ENCODE results near the gene AGTPBP1. TPM values are rescaled to one million over a fixed set of nuclear protein-coding genes. Genes with fewer than 3 reads are reported as not detected.

Gene AGTPBP1
- total RNA-seq, 1 experiment from 2014 or later, result 34.4 TPM

- Histone ChIP-seq H3K27ac (no peak overlapping the region), H3K36me3 (0 out of 2 replicates have a peak, but pooled peaks cover 2% of the 10 kb centered on the region), H3K27me3 (no peaks in the 10 kb centered on the region), H3K9me3 (replicated peaks) (no peaks in the 10 kb centered on the region), H3K4me1 (no peaks in the 10 kb centered on the region), H3K4me3 (no peak overlapping the region)
- no peak for DNase-seq
These were observed 38.9 kb downstream of the AGTPBP1 start for GRCh38 chr9:85702726-85703289.

DNA sequence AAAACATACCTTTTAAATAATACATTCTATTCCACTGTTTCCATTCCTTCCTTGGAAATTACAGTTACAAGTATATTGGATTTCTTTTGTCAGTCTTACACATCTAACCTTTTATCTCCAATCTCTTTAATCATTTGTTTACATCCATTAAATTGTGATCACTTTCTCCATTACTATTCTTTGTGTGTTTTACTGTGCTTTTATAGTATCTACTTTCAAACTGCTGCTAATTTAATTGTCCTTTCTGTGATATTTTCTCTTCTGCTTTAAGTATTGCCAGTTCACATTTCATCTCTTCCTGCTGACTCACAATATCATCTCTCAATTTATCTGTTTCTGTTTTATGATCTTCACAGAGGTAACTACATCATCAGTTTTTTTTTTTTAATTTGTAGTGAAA, 39.6 kb downstream of the AGTPBP1 start:
- DNase-seq, result no peak
- H3K9me3 ChIP-seq (replicated peaks), result no peaks in the 10 kb centered on the region
- H3K27ac ChIP-seq, result no peak overlapping the region
- H3K4me3 ChIP-seq, result no peak overlapping the region
- 0 out of 2 replicates have a peak, but pooled peaks cover 2% of the 10 kb centered on the region for H3K36me3 ChIP-seq
- H3K4me1 ChIP-seq, result no peaks in the 10 kb centered on the region
- no peaks in the 10 kb centered on the region for H3K27me3 ChIP-seq

DNA sequence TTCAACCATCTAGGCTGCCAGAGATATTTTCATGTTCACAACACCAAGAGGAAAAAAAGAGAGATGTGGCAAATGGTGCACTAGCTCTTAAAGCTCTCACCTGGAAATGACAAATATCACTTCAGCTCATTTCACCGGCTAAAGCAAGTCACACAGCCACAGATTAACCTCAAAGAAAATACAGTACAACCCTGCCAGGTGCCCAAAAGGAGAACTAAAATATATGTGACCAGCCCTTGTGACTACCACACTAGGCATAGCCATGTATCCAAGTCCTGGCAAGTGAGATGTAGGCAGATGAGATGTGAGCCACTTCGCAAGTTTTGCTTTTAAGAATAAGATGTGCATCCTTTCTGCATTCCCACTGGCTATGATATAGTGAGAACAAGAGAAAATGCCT, 41.4 kb downstream of the AGTPBP1 start:
- no peak for DNase-seq
- H3K27me3 ChIP-seq, result no peaks in the 10 kb centered on the region
- H3K36me3 ChIP-seq, result 0 out of 2 replicates have a peak, but pooled peaks cover 2% of the 10 kb centered on the region
- H3K4me1 ChIP-seq, result no peaks in the 10 kb centered on the region
- H3K4me3 ChIP-seq, result no peak overlapping the region
- no peaks in the 10 kb centered on the region for H3K9me3 ChIP-seq (replicated peaks)
- H3K27ac ChIP-seq, result no peak overlapping the region

- Histone ChIP-seq H3K9me3 (replicated peaks) (no peaks in the 10 kb centered on the region), H3K27ac (no peak overlapping the region), H3K36me3 (0 out of 2 replicates have a peak, but pooled peaks cover 5% of the 10 kb centered on the region), H3K4me1 (no peaks in the 10 kb centered on the region), H3K27me3 (no peaks in the 10 kb centered on the region), H3K4me3 (no peak overlapping the region)
- DNase-seq, result no peak
These were observed 53.4 kb downstream of the AGTPBP1 start for GRCh38 chr9:85688361-85688760.

- H3K27ac ChIP-seq, result no peak overlapping the region
- no peaks in the 10 kb centered on the region for H3K27me3 ChIP-seq
- DNase-seq, result no peak
- H3K36me3 ChIP-seq, result 0 out of 2 replicates have a peak, but pooled peaks cover 5% of the 10 kb centered on the region
- no peaks in the 10 kb centered on the region for H3K4me1 ChIP-seq
- no peak overlapping the region for H3K4me3 ChIP-seq
- H3K9me3 ChIP-seq (replicated peaks), result no peaks in the 10 kb centered on the region
These were observed 56.7 kb downstream of the AGTPBP1 start for GRCh38 chr9:85685081-85685480.

DNA sequence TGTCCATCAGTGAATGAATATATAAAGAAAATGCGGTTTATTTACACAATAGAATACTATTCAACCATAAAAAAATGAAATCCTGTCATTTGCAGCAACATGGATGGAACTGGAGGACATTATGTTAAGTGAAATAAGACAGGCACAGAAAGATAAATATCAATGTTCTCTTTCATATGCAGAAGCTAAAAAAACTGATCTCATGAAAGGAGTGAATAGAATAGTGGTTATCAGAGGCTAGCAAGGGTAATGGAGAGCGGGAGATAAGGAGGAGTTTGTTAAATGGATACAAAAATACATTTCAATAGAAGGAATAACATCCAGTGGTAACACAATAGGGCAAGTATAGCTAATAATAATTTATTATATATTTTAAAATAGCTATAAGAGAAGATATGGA, 65.0 kb downstream of the AGTPBP1 start:
- Histone ChIP-seq H3K4me1 (no peaks in the 10 kb centered on the region), H3K4me3 (no peak overlapping the region), H3K36me3 (peaks cover 7% of the 10 kb centered on the region; the same call in 1 of the 2 replicates), H3K27ac (no peak overlapping the region), H3K27me3 (no peaks in the 10 kb centered on the region), H3K9me3 (replicated peaks) (no peaks in the 10 kb centered on the region)
- DNase-seq, result no peak

GRCh38 chr9:85667374-85667773, 74.4 kb downstream of the AGTPBP1 start:
- Histone ChIP-seq H3K4me1 (no peaks in the 10 kb centered on the region), H3K36me3 (peaks cover 4% of the 10 kb centered on the region; the same call in 1 of the 2 replicates), H3K27me3 (no peaks in the 10 kb centered on the region), H3K27ac (no peak overlapping the region), H3K9me3 (replicated peaks) (no peaks in the 10 kb centered on the region), H3K4me3 (no peak overlapping the region)
- DNase-seq, result no peak

DNA sequence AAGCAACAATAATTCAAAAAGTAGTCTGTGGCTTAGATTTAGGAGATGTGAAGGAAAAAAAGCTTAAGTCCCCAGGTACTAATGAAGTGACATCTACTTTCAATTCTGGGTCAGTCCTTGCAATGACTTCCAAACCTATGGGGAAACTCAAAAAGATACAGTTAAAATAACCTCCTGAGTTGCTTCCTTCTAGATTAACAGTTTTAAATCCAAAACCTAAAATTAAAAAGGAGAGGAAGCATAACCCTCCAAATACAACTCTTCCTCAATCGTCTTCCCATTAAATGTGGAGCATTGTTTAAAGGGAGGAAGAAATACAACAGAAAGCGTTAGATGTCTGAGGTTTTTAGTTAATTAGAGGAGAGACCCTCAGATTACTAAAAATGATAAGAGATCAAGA, 75.7 kb downstream of the AGTPBP1 start:
- DNase-seq, result no peak
- H3K4me3 ChIP-seq, result no peak overlapping the region
- no peaks in the 10 kb centered on the region for H3K27me3 ChIP-seq
- H3K9me3 ChIP-seq (replicated peaks), result no peaks in the 10 kb centered on the region
- no peaks in the 10 kb centered on the region for H3K4me1 ChIP-seq
- H3K27ac ChIP-seq, result no peak overlapping the region
- peaks cover 4% of the 10 kb centered on the region; the same call in 1 of the 2 replicates for H3K36me3 ChIP-seq

DNA sequence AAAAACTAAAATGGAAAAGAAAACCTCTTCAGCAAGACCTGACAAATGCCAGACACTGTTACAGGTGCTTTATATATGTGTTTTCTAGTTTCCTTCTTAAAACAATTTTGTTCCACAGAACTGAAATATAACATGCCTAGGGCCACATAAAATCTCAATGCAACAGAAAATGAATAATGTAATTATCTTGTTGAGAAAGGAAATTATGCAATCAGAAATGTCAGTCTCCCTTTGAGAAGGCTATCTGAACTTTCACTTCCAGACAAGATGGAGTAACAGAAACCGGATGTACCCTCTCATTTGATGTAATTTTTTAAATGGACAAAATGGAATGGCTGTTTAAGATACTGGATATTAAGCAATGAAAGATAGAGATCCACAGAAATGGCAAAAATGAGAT, 79.2 kb downstream of the AGTPBP1 start:
- DNase-seq, result no peak
- Histone ChIP-seq H3K36me3 (no peaks in the 10 kb centered on the region; the same call in 1 of the 2 replicates), H3K27ac (no peak overlapping the region), H3K27me3 (no peaks in the 10 kb centered on the region), H3K4me1 (no peaks in the 10 kb centered on the region), H3K9me3 (replicated peaks) (no peaks in the 10 kb centered on the region), H3K4me3 (no peak overlapping the region)

- no peaks in the 10 kb centered on the region for H3K4me1 ChIP-seq
- H3K27me3 ChIP-seq, result no peaks in the 10 kb centered on the region
- H3K27ac ChIP-seq, result no peak overlapping the region
- no peaks in the 10 kb centered on the region for H3K36me3 ChIP-seq
- DNase-seq, result no peak
- no peak overlapping the region for H3K4me3 ChIP-seq
- no peaks in the 10 kb centered on the region for H3K9me3 ChIP-seq (replicated peaks)
These were observed 83.0 kb downstream of the AGTPBP1 start for GRCh38 chr9:85658716-85659115.

- Histone ChIP-seq H3K4me1 (no peaks in the 10 kb centered on the region), H3K27me3 (no peaks in the 10 kb centered on the region), H3K27ac (no peak overlapping the region), H3K4me3 (no peak overlapping the region), H3K36me3 (no peaks in the 10 kb centered on the region), H3K9me3 (replicated peaks) (no peaks in the 10 kb centered on the region)
- DNase-seq, result no peak
These were observed 88.6 kb downstream of the AGTPBP1 start for GRCh38 chr9:85653153-85653552.

GRCh38 chr9:85647571-85647970, 94.2 kb downstream of the AGTPBP1 start:
- Histone ChIP-seq H3K27me3 (no peaks in the 10 kb centered on the region), H3K4me3 (no peak overlapping the region), H3K9me3 (replicated peaks) (no peaks in the 10 kb centered on the region), H3K27ac (no peak overlapping the region), H3K36me3 (no peaks in the 10 kb centered on the region), H3K4me1 (no peaks in the 10 kb centered on the region)
- DNase-seq, result no peak

DNA sequence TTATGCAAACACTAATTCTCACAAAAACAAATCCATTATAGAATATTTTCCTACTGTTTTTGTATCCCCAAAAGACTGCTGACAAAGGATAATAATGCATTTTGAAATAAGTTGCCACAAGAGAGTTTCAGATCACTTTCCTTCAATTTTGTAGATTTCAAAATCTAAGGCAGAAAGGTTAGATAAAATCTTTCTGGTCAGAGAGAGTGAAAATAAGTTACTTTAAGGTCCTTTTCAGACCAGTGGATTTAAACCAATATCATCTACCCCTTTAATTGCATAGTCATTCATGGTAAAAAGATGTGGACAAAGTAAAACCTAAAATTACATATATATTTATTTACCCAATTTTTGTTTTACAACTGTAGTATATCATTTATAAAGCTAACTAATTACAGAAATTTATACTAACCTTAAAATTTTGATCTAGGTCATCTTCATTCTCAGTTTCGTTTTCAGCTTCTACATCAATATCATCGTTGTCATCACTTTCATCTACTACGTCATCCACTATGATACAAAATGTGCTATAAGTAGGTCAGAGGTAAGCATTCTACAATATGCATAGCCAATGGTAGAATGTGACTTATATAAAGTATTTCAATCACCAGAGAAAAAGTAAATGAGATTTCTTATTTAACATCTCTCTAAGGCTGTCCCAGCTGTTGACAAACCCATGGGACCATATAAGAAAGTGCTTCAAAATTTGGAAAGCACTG, 95.7 kb downstream of the AGTPBP1 start:
- Histone ChIP-seq H3K27ac (no peak overlapping the region), H3K4me1 (no peaks in the 10 kb centered on the region), H3K36me3 (no peaks in the 10 kb centered on the region), H3K4me3 (no peak overlapping the region), H3K27me3 (no peaks in the 10 kb centered on the region), H3K9me3 (replicated peaks) (no peaks in the 10 kb centered on the region)
- DNase-seq, result no peak

DNA sequence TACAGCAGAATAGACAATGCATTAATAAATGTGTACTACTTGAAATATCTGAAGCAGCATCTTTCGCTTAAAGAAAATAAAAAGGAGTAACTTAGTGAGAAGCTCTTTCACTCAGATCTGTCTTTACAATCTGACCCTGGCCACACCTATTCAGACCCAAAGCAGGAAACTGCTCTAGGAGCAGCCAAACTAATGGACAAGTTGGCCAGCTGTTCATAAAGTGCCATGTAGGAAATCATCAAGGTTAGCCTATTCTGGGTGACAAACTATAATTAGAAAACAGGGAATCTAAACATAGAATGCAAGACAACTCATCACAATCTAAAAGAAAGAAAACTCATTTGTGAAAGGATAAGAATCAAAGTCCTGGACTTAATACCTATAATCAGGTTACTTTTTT, 101.3 kb downstream of the AGTPBP1 start:
- no peak for DNase-seq
- Histone ChIP-seq H3K4me1 (no peaks in the 10 kb centered on the region), H3K27ac (no peak overlapping the region), H3K36me3 (no peaks in the 10 kb centered on the region), H3K9me3 (replicated peaks) (no peaks in the 10 kb centered on the region), H3K27me3 (no peaks in the 10 kb centered on the region), H3K4me3 (no peak overlapping the region)

GRCh38 chr9:85639675-85640186, 102.0 kb downstream of the AGTPBP1 start:
- Histone ChIP-seq H3K4me3 (no peak overlapping the region), H3K36me3 (no peaks in the 10 kb centered on the region), H3K9me3 (replicated peaks) (no peaks in the 10 kb centered on the region), H3K27me3 (no peaks in the 10 kb centered on the region), H3K4me1 (no peaks in the 10 kb centered on the region), H3K27ac (no peak overlapping the region)
- no peak for DNase-seq

Data from SJCRH30 (cell line).